GM21447 (cell line): ENCODE results near the gene NDUFB7.
"Not testable (repeated sequence)": the region's sequence is repeated elsewhere in the genome, so short reads cannot be mapped to it uniquely, and the experiment has no call there.

Experiments
- ATAC-seq: cut with Tn5 transposase; IDR thresholded peaks from one replicate; pipeline ENCODE4 v1.9.1; 2021; ENCODE audit not compliant: unreplicated experiment

Gene NDUFB7

GRCh38 chr19:14575428-14575980 is 3.6 kb upstream of the NDUFB7 start:
- ATAC-seq: no peak

GRCh38 chr19:14570864-14571527 is 870 bp downstream of the NDUFB7 start:
- ATAC-seq: no peak

GRCh38 chr19:14567079-14567478 is 4.8 kb downstream of the NDUFB7 start:
- ATAC-seq: no peak

DNA sequence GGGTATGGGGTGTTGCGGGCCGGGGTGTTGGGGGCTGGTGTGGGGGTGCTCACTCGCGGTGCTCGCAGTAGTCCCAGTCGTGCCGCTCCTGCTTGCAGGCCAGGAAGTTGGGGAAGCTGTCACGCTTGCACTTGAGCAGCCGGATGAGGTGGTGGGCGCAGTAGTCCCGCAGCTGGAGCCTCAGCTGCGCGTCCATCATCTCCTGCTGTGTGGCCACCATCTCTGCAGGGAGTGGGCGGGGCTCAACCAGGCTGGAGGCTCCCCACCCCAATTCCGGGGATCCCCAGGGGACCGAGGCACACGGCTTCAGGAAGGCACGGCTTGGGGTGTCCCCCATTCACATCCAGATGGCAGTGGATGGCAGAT is 5.2 kb downstream of the NDUFB7 start:
- ATAC-seq: no peak

- no peak for ATAC-seq
Observed at GRCh38 chr19:14565765-14566711, 5.8 kb downstream of the NDUFB7 start.

DNA sequence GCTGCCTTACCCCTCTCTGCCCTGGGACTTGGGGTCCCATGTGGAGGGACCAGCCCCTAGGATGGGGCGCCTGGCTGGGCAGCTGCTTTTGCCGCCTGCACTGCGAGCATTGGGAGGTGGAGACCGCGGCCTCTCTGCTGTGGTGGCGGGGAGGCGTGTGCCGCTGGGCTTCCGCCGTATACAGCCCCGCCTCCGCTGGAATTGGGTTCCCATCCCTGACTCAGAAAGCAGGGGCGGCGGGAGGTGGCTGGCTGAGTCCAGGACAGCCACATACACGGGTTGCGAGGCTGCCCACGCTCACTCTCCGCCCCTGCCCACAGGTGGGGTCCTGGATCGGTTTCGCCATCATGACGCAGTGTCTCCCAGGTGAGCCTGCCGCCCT is 6.6 kb downstream of the NDUFB7 start:
- ATAC-seq: no peak

GRCh38 chr19:14564652-14565297 is 7.1 kb downstream of the NDUFB7 start:
- ATAC-seq: not testable (repeated sequence)

DNA sequence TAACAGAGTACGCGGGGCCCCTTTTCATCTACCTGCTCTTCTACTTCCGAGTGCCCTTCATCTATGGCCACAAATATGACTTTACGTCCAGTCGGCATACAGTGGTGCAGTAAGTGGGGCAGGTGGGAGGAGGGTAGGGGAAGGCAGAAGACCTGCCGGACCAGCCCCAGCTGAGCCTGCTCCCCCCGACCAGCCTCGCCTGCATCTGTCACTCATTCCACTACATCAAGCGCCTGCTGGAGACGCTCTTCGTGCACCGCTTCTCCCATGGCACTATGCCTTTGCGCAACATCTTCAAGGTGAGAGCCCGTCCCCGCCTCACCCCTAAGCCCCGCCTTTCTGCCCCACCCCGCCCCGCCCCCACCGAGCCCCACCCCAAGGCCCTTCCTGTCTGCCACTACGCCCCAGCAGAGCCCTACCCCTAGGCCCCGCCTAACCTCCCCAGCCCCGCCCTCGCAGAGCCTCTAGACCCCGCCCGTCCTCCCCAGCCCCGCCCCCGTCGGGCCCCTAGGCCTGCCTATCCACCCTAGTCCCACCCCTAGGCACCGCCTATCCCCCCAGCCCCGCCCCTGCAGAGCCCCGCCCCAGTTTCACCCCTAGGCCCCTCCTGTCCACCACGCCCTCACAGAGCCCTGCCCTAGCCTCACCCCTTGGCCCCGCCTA is 7.7 kb downstream of the NDUFB7 start:
- ATAC-seq: no peak

DNA sequence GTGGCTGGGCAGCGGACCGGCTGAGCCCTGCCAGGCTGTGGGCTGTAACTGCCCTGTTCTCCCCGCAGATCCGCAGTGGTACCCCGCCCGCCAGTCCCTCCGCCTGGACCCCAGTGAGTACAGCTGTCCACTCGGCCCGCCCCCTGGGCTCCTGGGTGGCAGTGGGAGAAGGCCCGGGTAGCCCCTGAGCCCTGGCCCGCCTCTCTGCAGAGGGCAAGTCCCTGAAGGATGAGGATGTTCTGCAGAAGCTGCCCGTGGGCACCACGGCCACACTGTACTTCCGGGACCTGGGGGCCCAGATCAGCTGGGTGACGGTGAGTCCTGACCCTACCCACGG is 8.3 kb downstream of the NDUFB7 start:
- no peak for ATAC-seq

GRCh38 chr19:14562660-14563589 is 8.9 kb downstream of the NDUFB7 start:
- ATAC-seq: no peak

GRCh38 chr19:14561847-14562351 is 10.0 kb downstream of the NDUFB7 start:
- no peak for ATAC-seq

GRCh38 chr19:14561249-14561648 is 10.6 kb downstream of the NDUFB7 start:
- ATAC-seq: no peak

DNA sequence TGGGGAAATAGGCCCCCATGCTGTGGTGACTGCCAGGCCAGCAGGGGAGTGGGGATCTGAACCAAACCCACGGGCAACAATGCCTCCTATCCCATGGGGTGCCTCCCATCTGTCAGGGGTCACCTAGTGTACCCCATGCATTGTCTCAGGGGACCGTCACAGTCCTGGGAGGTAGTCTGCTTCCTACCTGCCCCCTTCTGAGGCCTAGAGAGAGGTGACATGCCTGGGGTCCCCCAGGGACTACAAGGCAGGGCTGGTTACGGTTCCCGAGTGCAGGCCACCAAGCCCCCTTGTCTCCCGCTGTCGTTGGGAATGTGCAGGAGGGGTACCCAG is 11.1 kb downstream of the NDUFB7 start:
- no peak for ATAC-seq

- no peak for ATAC-seq
Observed at GRCh38 chr19:14559916-14560775, 11.7 kb downstream of the NDUFB7 start.

DNA sequence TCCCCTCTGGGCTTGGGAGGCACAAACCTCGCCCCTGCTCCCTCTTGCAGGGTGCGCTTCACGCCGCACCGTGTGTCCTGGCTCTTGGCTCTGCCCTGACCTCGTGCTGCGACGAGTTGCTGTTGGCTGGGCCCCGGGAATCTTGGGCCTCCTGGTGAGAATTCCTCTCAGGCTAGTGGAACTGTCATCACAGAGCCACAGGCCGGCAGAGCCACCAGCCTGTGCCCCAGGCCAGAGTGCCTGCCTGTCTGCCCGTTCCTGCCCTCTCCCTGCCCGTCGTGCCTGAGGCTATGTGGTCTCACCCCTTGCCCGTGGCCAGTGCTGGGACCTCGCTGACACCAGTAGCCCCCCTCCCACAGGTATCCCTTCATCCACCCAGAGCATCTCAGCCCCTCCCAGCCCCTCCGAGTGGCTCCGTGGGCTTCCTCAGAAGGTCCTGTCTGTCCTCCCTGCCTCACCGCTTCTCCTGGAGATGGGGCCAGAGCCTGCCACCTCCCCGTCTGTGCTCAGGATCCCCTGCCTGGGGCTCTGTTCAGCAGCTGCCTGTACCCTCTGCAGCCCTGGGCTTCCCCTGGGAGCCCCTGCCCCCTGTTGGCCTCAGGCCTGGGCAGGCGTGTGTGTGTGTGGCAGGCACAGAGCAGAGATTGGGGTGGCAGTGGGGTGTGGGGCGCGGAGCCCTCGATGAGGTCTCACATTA is 13.3 kb downstream of the NDUFB7 start:
- no peak for ATAC-seq

DNA sequence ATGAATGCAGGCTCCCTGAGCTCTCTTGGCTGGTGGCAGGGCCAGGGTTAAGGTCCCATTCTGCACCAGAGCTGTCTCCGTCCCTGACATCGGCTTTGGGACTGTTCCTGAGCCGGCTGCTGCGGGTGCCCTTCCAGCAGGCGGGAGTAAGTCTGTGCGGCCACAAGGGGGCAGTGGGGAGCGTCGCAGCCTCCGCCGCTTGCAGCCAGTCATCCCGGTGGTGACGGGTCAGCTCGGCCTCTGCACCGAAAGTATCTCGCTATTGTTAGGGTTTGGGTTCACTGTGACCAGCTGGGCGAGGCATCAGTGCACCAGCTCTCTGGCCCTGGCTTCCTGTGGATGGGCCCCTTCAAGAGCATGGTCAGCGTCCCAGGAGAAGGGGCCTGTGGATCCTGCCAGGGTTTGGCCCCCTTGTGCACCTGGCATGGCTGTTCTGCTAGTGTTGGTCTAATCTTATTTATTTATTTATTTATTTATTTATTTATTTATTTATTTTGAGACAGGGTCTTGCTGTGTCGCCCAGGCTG is 15.1 kb downstream of the NDUFB7 start:
- peak; percentile 39 for ATAC-seq

- no peak for ATAC-seq
Observed at GRCh38 chr19:14555918-14556661, 15.8 kb downstream of the NDUFB7 start.
